Esophagus muscularis mucosa (tissue), 4 donors: ENCODE measurements around the gene FAM111B. TPM values are rescaled to one million over a fixed set of nuclear protein-coding genes. Genes with fewer than 3 reads are reported as not detected.
A peak's percentile ranks its signal among the peaks of the same experiment; 100 is the strongest.
"Not testable (repeated sequence)": the region's sequence is repeated elsewhere in the genome, so short reads cannot be mapped to it uniquely, and the experiment has no call there.

Experiments
- DNase-seq: peaks from one replicate; pipeline ENCODE4 v3.0.0-alpha.2; 2017; ENCODE audit errors: extremely low spot score
- H3K27ac ChIP-seq, 4 donors: fragments of 200-600 bp; sonication (generic); replicated peaks in 1 of 4; 1 replicate in 3 of 4; 2 replicates in 1 of 4; pipeline ENCODE4 v1.5.1; 2016 to 2019; ENCODE audit warnings: mild to moderate bottlenecking in 1 of 4
- H3K27me3 ChIP-seq, 4 donors: fragments of 200-600 bp; sonication (generic); one replicate each; pipeline versions ENCODE4 v1.5.1 to v1.6.0; 2016 to 2019
- H3K36me3 ChIP-seq, 4 donors: fragments of 200-600 bp; sonication (generic); one replicate each; pipeline ENCODE4 v1.5.1; 2016 to 2019
- H3K4me1 ChIP-seq, 4 donors: fragments of 200-600 bp; sonication (generic); one replicate each; pipeline ENCODE4 v1.5.1; 2016 to 2019
- H3K4me3 ChIP-seq, 4 donors: fragments of 200-600 bp; sonication (generic); 1 replicate in 2 of 4; 2 replicates in 2 of 4; pipeline ENCODE4 v1.5.1; 2016 to 2019; ENCODE audit warnings: mild to moderate bottlenecking in 4 of 4, moderate library complexity in 1 of 4
- H3K9me3 ChIP-seq, 4 donors: fragments of 200-600 bp; sonication (generic); 1 replicate in 3 of 4; 2 replicates in 1 of 4; pipeline ENCODE4 v1.5.1; 2016 to 2019
- CTCF ChIP-seq, 3 experiments: fragments of 200-600 bp in 2 of 3; fragments of 450-650 bp in 1 of 3; sonication (generic) in 2 of 3; IDR thresholded peaks; one replicate each; pipeline ENCODE4 v1.5.1; 2017 to 2019; ENCODE audit warnings: antibody characterized with exemption in 3 of 3, mild to moderate bottlenecking in 2 of 3, moderate library complexity in 1 of 3
- EP300 ChIP-seq: sonication (generic); formaldehyde crosslinking; IDR thresholded peaks from one replicate; pipeline ENCODE4 v1.6.1; 2017; ENCODE audit warnings: antibody characterized with exemption
- POLR2A ChIP-seq: fragments of 450-650 bp; IDR thresholded peaks from one replicate; pipeline ENCODE4 v1.6.1; 2017; ENCODE audit warnings: antibody characterized with exemption, moderate library complexity, mild to moderate bottlenecking, low read depth
- POLR2AphosphoS5 ChIP-seq, 2 donors: sonication (generic); formaldehyde crosslinking; IDR thresholded peaks; one replicate each; pipeline ENCODE4 v1.6.1; 2017; ENCODE audit warnings: antibody characterized with exemption in 2 of 2
- WGBS: methylation state at CpG from one replicate; pipeline ENCODE4 v1.1.5; 2018; 5-methylcytosine and 5-hydroxymethylcytosine counted together
- intact Hi-C: fragments of 100-400 bp; cut with DNase I; formaldehyde crosslinking; loops from one replicate; pipeline ENCODE4 v1.15.1; 2023
- total RNA-seq, 4 donors: library from RNA; depleted of rRNA; stranded (reverse); fragments of >200 nt; gene quantifications; one replicate each; pipeline versions ENCODE4 v1.1.0 to v1.2.1, GENCODE V29; 2016

Gene FAM111B
- total RNA-seq, 4 donors from 2014 or later = 0.13 to 0.46 TPM; not detected in 2

- no peak for DNase-seq
- H3K36me3 ChIP-seq = no peaks in the 10 kb centered on the region
- H3K9me3 ChIP-seq = no peaks in the 10 kb centered on the region
- no peak for TF ChIP-seq POLR2A
- TF ChIP-seq POLR2AphosphoS5 (IDR thresholded peaks at IDR 0.05) = no peak
- TF ChIP-seq CTCF (IDR thresholded peaks at IDR 0.05) = peak in 1 of 3 experiments; percentile 26
- TF ChIP-seq EP300 = no peak
- H3K4me3 ChIP-seq = peak overlapping the region; percentile 21 to 49 (median 26)
- WGBS = 12% methylated on average over 17 of the region's 23 CpGs
- peaks cover 7 to 30% (median 25%) of the 10 kb centered on the region in 4 donors for H3K4me1 ChIP-seq
- peaks cover 0 to 67% (median 0%) of the 10 kb centered on the region in 4 donors for H3K27me3 ChIP-seq
- intact Hi-C loops = no loop called here
- no peak overlapping the region for H3K27ac ChIP-seq
Observed at GRCh38 chr11:59102259-59102765, 4.7 kb upstream of the FAM111B start.

GRCh38 chr11:59107721-59108120, 684 bp downstream of the FAM111B start:
- H3K4me1 ChIP-seq = peaks cover 7 to 21% (median 18%) of the 10 kb centered on the region in 4 donors
- H3K27ac ChIP-seq, H3K9me3 ChIP-seq, H3K36me3 ChIP-seq, DNase-seq, intact Hi-C loops: not testable (repeated sequence)
- peak overlapping the region in 1 of 4 donors; percentile 57 for H3K4me3 ChIP-seq
- peaks cover 0 to 27% (median 0%) of the 10 kb centered on the region in 4 donors for H3K27me3 ChIP-seq
- 46% methylated on average over 9 of the region's 10 CpGs for WGBS

DNA sequence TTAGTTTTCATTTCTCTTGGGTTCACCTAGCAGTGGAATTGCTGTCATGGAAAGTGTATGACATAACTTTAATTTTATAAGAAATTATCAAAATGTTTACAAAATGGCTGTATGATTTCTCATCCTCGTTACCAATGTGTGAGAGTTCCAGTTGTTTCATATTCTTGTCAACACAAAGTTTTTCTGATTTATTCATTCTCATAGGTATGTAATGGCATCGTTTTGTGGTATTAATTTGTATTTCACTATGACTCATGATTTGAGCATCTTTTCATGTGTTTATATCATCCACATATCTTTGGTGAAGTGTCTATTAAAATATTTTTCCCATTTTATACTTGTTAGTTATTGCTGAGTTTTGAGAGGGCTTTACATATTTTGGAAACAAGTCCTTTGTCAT, 5.5 kb downstream of the FAM111B start:
- no peak overlapping the region for H3K4me3 ChIP-seq
- peaks cover 0 to 6% (median 1%) of the 10 kb centered on the region in 4 donors for H3K9me3 ChIP-seq
- H3K36me3 ChIP-seq = no peaks in the 10 kb centered on the region
- 77% methylated on average over 2 of the region's 2 CpGs for WGBS
- TF ChIP-seq POLR2AphosphoS5 (IDR thresholded peaks at IDR 0.05) (no peak), CTCF (IDR thresholded peaks at IDR 0.05) (no peak)
- H3K27me3 ChIP-seq = no peaks in the 10 kb centered on the region
- H3K27ac ChIP-seq = no peak overlapping the region
- DNase-seq = no peak
- peaks cover 0 to 2% (median 1%) of the 10 kb centered on the region in 4 donors for H3K4me1 ChIP-seq
- intact Hi-C loops = no loop called here

- H3K9me3 ChIP-seq = peaks cover 0 to 24% (median 16%) of the 10 kb centered on the region in 4 donors
- H3K4me3 ChIP-seq = no peak overlapping the region
- no peaks in the 10 kb centered on the region for H3K36me3 ChIP-seq
- WGBS = 95% methylated on average over 3 of the region's 3 CpGs
- DNase-seq = no peak
- no peaks in the 10 kb centered on the region for H3K27me3 ChIP-seq
- intact Hi-C loops = no loop called here
- no peak overlapping the region for H3K27ac ChIP-seq
- H3K4me1 ChIP-seq = no peaks in the 10 kb centered on the region
- TF ChIP-seq EP300 (no peak), POLR2A (no peak), POLR2AphosphoS5 (IDR thresholded peaks at IDR 0.05) (no peak), CTCF (IDR thresholded peaks at IDR 0.05) (no peak)
Observed at GRCh38 chr11:59114344-59114743, 7.3 kb downstream of the FAM111B start.

- Histone ChIP-seq H3K4me3 (no peak overlapping the region), H3K36me3 (no peaks in the 10 kb centered on the region), H3K9me3 (peaks cover 0 to 26% (median 16%) of the 10 kb centered on the region in 4 donors), H3K4me1 (no peaks in the 10 kb centered on the region), H3K27ac (no peak overlapping the region), H3K27me3 (no peaks in the 10 kb centered on the region)
- intact Hi-C loops = no loop called here
- 100% methylated on average over 1 of the region's 1 CpG for WGBS
- TF ChIP-seq CTCF (IDR thresholded peaks at IDR 0.05) = no peak
- no peak for TF ChIP-seq EP300
- TF ChIP-seq POLR2AphosphoS5 (IDR thresholded peaks at IDR 0.05) = no peak
- TF ChIP-seq POLR2A = no peak
- DNase-seq = no peak
Observed at GRCh38 chr11:59115553-59115952, 8.5 kb downstream of the FAM111B start.
